IMR-90 (cell line): ENCODE results near the gene HOXB9. TPM values are rescaled to one million over a fixed set of nuclear protein-coding genes. Genes with fewer than 3 reads are reported as not detected.

Experiments used
- ATAC-seq: fragments of 200-7000 bp; cut with Tn5 transposase; 2 replicates; pipeline ENCODE4 v1.9.1; 2020; ENCODE audit warnings: low read depth, mild to moderate bottlenecking, moderate library complexity
- BruUV-seq: library from RNA; stranded (reverse); fragments of 400-500 nt; replicated peaks from 2 replicates; lab custom pipeline; 2021; lab: Mats Ljungman, UMichigan
- CTCF ChIA-PET: fragments of 300-600 bp; formaldehyde crosslinking; extraction: SDS; loops from one replicate; lab custom pipeline; 2021; ENCODE audit warnings: antibody characterized with exemption; lab: Yijun Ruan, JAX
- POLR2A ChIA-PET: fragments of 300-600 bp; sonication (Branson Sonifier 250); formaldehyde crosslinking; loops from one replicate; lab custom pipeline; 2022; ENCODE audit warnings: antibody characterized with exemption; ENCODE audit not compliant: unreplicated experiment; lab: Charles Lee
- DNase-seq: peaks from one replicate; pipeline ENCODE4 v3.0.0; 2013
- H2AFZ ChIP-seq: replicated peaks from 2 replicates; pipeline ENCODE3; 2013; ENCODE audit warnings: low read length, mild to moderate bottlenecking; ENCODE audit not compliant: poor library complexity
- H2AK5ac ChIP-seq: 2 replicates; pipeline ENCODE4 v1.6.1; 2013; ENCODE audit warnings: low read depth, low read length, inconsistent platforms
- H2AK9ac ChIP-seq: replicated peaks from 2 replicates; pipeline ENCODE3; 2013; ENCODE audit warnings: mild to moderate bottlenecking, low read depth, low read length, moderate library complexity; ENCODE audit not compliant: poor library complexity
- H2BK120ac ChIP-seq: 2 replicates; pipeline ENCODE4 v1.6.1; 2013; ENCODE audit warnings: low read depth, low read length, inconsistent platforms
- H2BK15ac ChIP-seq: 3 replicates; pipeline ENCODE4 v1.6.1; 2013; ENCODE audit warnings: low read depth, low read length, inconsistent platforms
- H2BK20ac ChIP-seq: 2 replicates; pipeline ENCODE4 v1.6.1; 2013; ENCODE audit warnings: low read depth, mild to moderate bottlenecking, inconsistent platforms, low read length, moderate library complexity
- H2BK5ac ChIP-seq: 2 replicates; pipeline ENCODE4 v1.6.1; 2013; ENCODE audit warnings: mild to moderate bottlenecking, low read depth, low read length, inconsistent platforms; ENCODE audit not compliant: poor library complexity, severe bottlenecking
- H3K14ac ChIP-seq: replicated peaks from 2 replicates; pipeline ENCODE4 v1.6.1; 2013; ENCODE audit warnings: low read depth, low read length, inconsistent platforms
- H3K18ac ChIP-seq: 2 replicates; pipeline ENCODE4 v1.6.1; 2013; ENCODE audit warnings: low read depth, low read length, control low read depth
- H3K23ac ChIP-seq: 2 replicates; pipeline ENCODE4 v1.6.1; 2013; ENCODE audit warnings: low read depth, low read length, inconsistent platforms
- H3K27ac ChIP-seq: 2 replicates; pipeline ENCODE4 v1.5.1; 2013; ENCODE audit warnings: mild to moderate bottlenecking, control low read depth, low read length; ENCODE audit not compliant: insufficient read depth
- H3K27me3 ChIP-seq: 2 replicates; pipeline ENCODE4 v1.6.1; 2013; ENCODE audit warnings: low read length; ENCODE audit not compliant: control insufficient read depth, insufficient read depth
- H3K36me3 ChIP-seq: 2 replicates; pipeline ENCODE4 v1.6.1; 2013; ENCODE audit warnings: low read length, mixed read lengths; ENCODE audit not compliant: control insufficient read depth, insufficient read depth
- H3K4ac ChIP-seq: 2 replicates; pipeline ENCODE4 v1.6.1; 2013; ENCODE audit warnings: low read depth, low read length, inconsistent platforms
- H3K4me1 ChIP-seq: 2 replicates; pipeline ENCODE4 v1.6.1; 2013; ENCODE audit warnings: low read length, mixed read lengths; ENCODE audit not compliant: control insufficient read depth, insufficient read depth
- H3K4me2 ChIP-seq: 2 replicates; pipeline ENCODE4 v1.6.1; 2013; ENCODE audit warnings: low read depth, mild to moderate bottlenecking, control low read depth, low read length, moderate library complexity
- H3K4me3 ChIP-seq: 2 replicates; pipeline ENCODE4 v1.5.1; 2013; ENCODE audit warnings: low read depth, mild to moderate bottlenecking, control low read depth, low read length, moderate library complexity; ENCODE audit not compliant: insufficient read depth
- H3K56ac ChIP-seq: 2 replicates; pipeline ENCODE4 v1.6.1; 2013; ENCODE audit warnings: low read length, inconsistent platforms; ENCODE audit not compliant: insufficient read depth; ENCODE audit errors: extremely low read depth
- H3K79me1 ChIP-seq, 2 experiments: 2 replicates each; pipeline ENCODE4 v1.6.1; 2013; ENCODE audit warnings: low read length in 2 of 2, inconsistent platforms in 1 of 2, low read depth in 1 of 2
- H3K9ac ChIP-seq: 2 replicates; pipeline ENCODE4 v1.6.1; 2013; ENCODE audit warnings: low read depth, low read length, control low read depth
- H3K9me1 ChIP-seq: 2 replicates; pipeline ENCODE4 v1.6.1; 2013; ENCODE audit warnings: low read length, inconsistent platforms; ENCODE audit not compliant: insufficient read depth
- H3K9me3 ChIP-seq: 2 replicates; pipeline ENCODE4 v1.6.1; 2013; ENCODE audit warnings: low read length; ENCODE audit not compliant: control insufficient read depth, insufficient read depth
- H4K20me1 ChIP-seq: 2 replicates; pipeline ENCODE4 v1.6.1; 2013; ENCODE audit warnings: low read length, inconsistent platforms; ENCODE audit not compliant: insufficient read depth
- H4K5ac ChIP-seq: 2 replicates; pipeline ENCODE4 v1.6.1; 2013; ENCODE audit warnings: mild to moderate bottlenecking, low read depth, low read length, control low read depth
- H4K8ac ChIP-seq, 2 experiments: 2 replicates each; pipeline ENCODE4 v1.6.1; 2013; ENCODE audit warnings: low read depth in 2 of 2, low read length in 2 of 2, control low read depth in 1 of 2, inconsistent platforms in 1 of 2
- H4K91ac ChIP-seq: 2 replicates; pipeline ENCODE4 v1.6.1; 2013; ENCODE audit warnings: low read depth, low read length, inconsistent platforms; ENCODE audit not compliant: insufficient read depth
- BHLHE40 ChIP-seq: fragments of 150-350 bp; IDR thresholded peaks from 2 replicates; pipeline ENCODE4 v1.6.1; 2016; ENCODE audit warnings: mild to moderate bottlenecking, low read depth, low read length
- CEBPB ChIP-seq: IDR thresholded peaks from 2 replicates; pipeline ENCODE4 v1.6.1; 2012; ENCODE audit warnings: low read depth, low read length, improper control_type of control experiment
- CHD1 ChIP-seq: IDR thresholded peaks from 2 replicates; pipeline ENCODE4 v1.6.1; 2012; ENCODE audit warnings: low read depth, low read length, improper control_type of control experiment
- FOS ChIP-seq: fragments of 150-350 bp; IDR thresholded peaks from 2 replicates; pipeline ENCODE4 v1.6.1; 2016; ENCODE audit warnings: low read depth, low read length
- MAZ ChIP-seq: IDR thresholded peaks from 2 replicates; pipeline ENCODE4 v1.6.1; 2012; ENCODE audit warnings: low read depth, mild to moderate bottlenecking, low read length, improper control_type of control experiment, moderate library complexity, borderline replicate concordance
- POLR2A ChIP-seq: IDR thresholded peaks from 2 replicates; pipeline ENCODE4 v1.6.1; 2012; ENCODE audit warnings: mild to moderate bottlenecking, low read depth, low read length
- RAD21 ChIP-seq: IDR thresholded peaks from 2 replicates; pipeline ENCODE4 v1.6.1; 2012; ENCODE audit warnings: low read length, improper control_type of control experiment
- RCOR1 ChIP-seq: IDR thresholded peaks from 2 replicates; pipeline ENCODE4 v1.6.1; 2012; ENCODE audit warnings: mild to moderate bottlenecking, low read length, improper control_type of control experiment; ENCODE audit not compliant: insufficient replicate concordance
- RFX5 ChIP-seq: IDR thresholded peaks from 2 replicates; pipeline ENCODE4 v1.8.0; 2012; ENCODE audit warnings: low read depth, mild to moderate bottlenecking, low read length, moderate library complexity
- SMC3 ChIP-seq: fragments of 150-350 bp; IDR thresholded peaks from 2 replicates; pipeline ENCODE4 v1.6.1; 2016; ENCODE audit warnings: low read depth, mild to moderate bottlenecking, antibody characterized with exemption, low read length, moderate library complexity
- WGBS, 2 experiments: methylation state at CpG; one replicate each; pipeline versions ENCODE4 v1.1.5 to v1.1.7; 2013; ENCODE audit warnings: missing lambda C conversion rate in 2 of 2; ENCODE audit not compliant: insufficient read length in 1 of 2; ENCODE audit errors: extremely low coverage in 2 of 2; 5-methylcytosine and 5-hydroxymethylcytosine counted together
- dilution Hi-C: fragments of 300-500 bp; cut with HindIII; formaldehyde crosslinking; loops from one replicate; pipeline ENCODE4 v1.14.3; 2018; ENCODE audit warnings: low sequenced_read_pairs; ENCODE audit not compliant: unreplicated experiment
- in situ Hi-C: fragments of 300-500 bp; cut with MboI; formaldehyde crosslinking; loops from 3 replicates; pipeline ENCODE4 v1.14.3; 2019; ENCODE audit warnings: low sequenced_read_pairs, inconsistent platforms, mixed read lengths
- intact Hi-C: fragments of 100-400 bp; cut with micrococcal nuclease; formaldehyde crosslinking; loops from 2 replicates; pipeline ENCODE4 v1.10.0; 2022
- polyA plus RNA-seq, 3 experiments: library from polyadenylated mRNA; depleted of rRNA; stranded (reverse); fragments of >200 nt; gene quantifications; 2 replicates each; pipeline ENCODE4 v1.2.3, GENCODE V29; 2012; ENCODE audit warnings: low replicate concordance in 1 of 3
- total RNA-seq: library from RNA; depleted of rRNA; stranded (reverse); fragments of >200 nt; gene quantifications from 2 replicates; pipeline ENCODE4 v1.2.3, GENCODE V29; 2012
- TF ChIP-seq, protein P1 (sequence below): fragments of 150-350 bp; IDR thresholded peaks from 2 replicates; pipeline ENCODE4 v1.6.1; 2017; ENCODE audit warnings: mild to moderate bottlenecking, antibody characterized with exemption, low read length, low read depth
- TF ChIP-seq, protein P2 (sequence below): conservative IDR thresholded peaks from 2 replicates; pipeline ENCODE4 v1.5.1; 2012; ENCODE audit warnings: mild to moderate bottlenecking, low read depth, low read length, improper control_type of control experiment
- TF ChIP-seq, protein P3 (sequence below): fragments of 150-350 bp; IDR thresholded peaks from 2 replicates; pipeline ENCODE4 v1.6.1; 2016; ENCODE audit warnings: low read depth, mild to moderate bottlenecking, low read length, moderate library complexity, borderline replicate concordance

Gene HOXB9
- total and polyA plus RNA-seq, 2 of the 4 experiments (the other 2 are of a cell fraction): 0.05 TPM; not detected in 1

DNA sequence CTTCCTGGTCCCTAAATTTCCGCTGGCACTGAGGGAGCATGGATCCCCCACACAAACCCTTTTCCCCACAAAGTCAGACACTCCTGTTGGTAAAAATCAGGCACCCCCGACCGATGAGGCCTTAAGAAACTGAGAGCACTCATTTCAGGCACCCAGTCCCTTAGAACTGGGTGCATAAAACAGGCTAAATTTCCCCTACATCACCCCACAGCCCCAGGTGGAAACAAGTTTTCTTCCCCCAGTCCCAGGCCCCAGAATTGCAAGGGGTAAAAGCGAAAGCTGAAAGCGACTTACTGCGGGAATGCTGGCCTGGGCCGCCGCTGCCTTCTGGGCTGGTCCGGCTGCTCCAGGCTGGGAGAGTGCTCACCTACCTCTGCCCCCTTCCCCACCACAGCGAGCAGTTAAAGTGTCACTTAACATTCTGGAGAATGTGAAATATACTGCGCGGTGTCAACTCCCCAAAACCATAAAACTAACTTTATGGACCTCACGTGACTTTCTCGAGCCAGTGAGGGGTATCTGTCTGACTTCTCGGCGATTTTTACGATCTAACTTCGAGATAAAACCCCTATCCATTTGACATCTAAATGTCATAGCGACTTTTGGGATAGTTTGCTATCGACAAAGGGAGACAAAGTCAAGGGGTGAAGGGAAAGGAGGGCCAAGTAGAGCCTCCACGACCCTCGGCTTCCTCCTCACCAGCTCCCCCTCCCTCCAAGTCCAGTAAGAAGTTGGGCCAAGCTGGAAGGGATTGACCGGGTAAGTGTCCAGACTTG lies 36.1 kb downstream of the HOXB9 start, which contains the start of gene HOXB3:
TSS of gene HOXB3 (minus strand) at position 411 of the 776 bp plus-strand sequence. CDS start 37,767 bp downstream, outside the sequence.
- H3K36me3 ChIP-seq: peaks cover 10% of the 10 kb centered on the region; the same call in 1 of the 2 replicates
- H3K9me1 ChIP-seq: no peaks in the 10 kb centered on the region
- peaks cover 4% of the 10 kb centered on the region for H3K4me1 ChIP-seq
- WGBS, 2 experiments: 0% methylated on average over 1 of the region's 23 CpGs; no CpG with 5 or more reads in 1 of the 2 experiments
- no peaks in the 10 kb centered on the region; the same call in 1 of the 2 replicates for H4K20me1 ChIP-seq
- H2AK5ac ChIP-seq: peak within 1 kb of the TSS; percentile 98
- ChIA-PET POLR2A (interaction anchor here (0.5 to 1.0 kb wide), 7 partner anchors 10 to 50 kb away, joined by 3 to 9 read pairs (median 4); no protein-coding TSS in a partner anchor), CTCF (interaction anchor here (0.6 to 1.5 kb wide), 3 partner anchors 33 to 238 kb away, joined by 3 to 4 read pairs (median 4); no protein-coding TSS in a partner anchor)
- peak within 1 kb of the TSS; percentile 99 for H3K14ac ChIP-seq
- peak within 1 kb of the TSS; percentile 99 for H2BK5ac ChIP-seq
- peak within 1 kb of the TSS; percentile 91 for H2BK20ac ChIP-seq
- peak within 1 kb of the TSS; percentile 100 for H3K9ac ChIP-seq
- in situ Hi-C loops: loop anchor here (10.0 kb wide), 1 partner anchor 565 kb away; no protein-coding TSS in a partner anchor
- intact Hi-C loops: no loop called here
- H2BK15ac ChIP-seq: peak within 1 kb of the TSS; percentile 95
- H3K79me1 ChIP-seq: no peaks in the 10 kb centered on the region
- peak within 1 kb of the TSS; percentile 92 for H4K5ac ChIP-seq
- H3K9me3 ChIP-seq: no peaks in the 10 kb centered on the region
- H3K27ac ChIP-seq: peak within 1 kb of the TSS; percentile 99
- BruUV-seq: no TSS peak
- H2AFZ ChIP-seq: peak within 1 kb of the TSS; percentile 64
- DNase-seq (peak; percentile 68), ATAC-seq (peak; percentile 0)
- peak within 1 kb of the TSS; percentile 94 for H2AK9ac ChIP-seq
- H3K18ac ChIP-seq: peak within 1 kb of the TSS; percentile 96
- dilution Hi-C loops: no loop called here
- H3K4ac ChIP-seq: peak within 1 kb of the TSS; percentile 99
- H3K23ac ChIP-seq: peak within 1 kb of the TSS; percentile 100
- H4K8ac ChIP-seq: peak within 1 kb of the TSS; percentile 96 to 99
- H4K91ac ChIP-seq: peak within 1 kb of the TSS; percentile 99
- H3K4me3 ChIP-seq: peak within 1 kb of the TSS; percentile 91
- peak within 1 kb of the TSS; percentile 98 for H3K4me2 ChIP-seq
- peak within 1 kb of the TSS; percentile 97 for H2BK120ac ChIP-seq
- no peaks in the 10 kb centered on the region for H3K27me3 ChIP-seq
- peak within 1 kb of the TSS; percentile 100 for H3K56ac ChIP-seq
- no peak for TF ChIP-seq SMC3
- TF ChIP-seq, protein P1, sequence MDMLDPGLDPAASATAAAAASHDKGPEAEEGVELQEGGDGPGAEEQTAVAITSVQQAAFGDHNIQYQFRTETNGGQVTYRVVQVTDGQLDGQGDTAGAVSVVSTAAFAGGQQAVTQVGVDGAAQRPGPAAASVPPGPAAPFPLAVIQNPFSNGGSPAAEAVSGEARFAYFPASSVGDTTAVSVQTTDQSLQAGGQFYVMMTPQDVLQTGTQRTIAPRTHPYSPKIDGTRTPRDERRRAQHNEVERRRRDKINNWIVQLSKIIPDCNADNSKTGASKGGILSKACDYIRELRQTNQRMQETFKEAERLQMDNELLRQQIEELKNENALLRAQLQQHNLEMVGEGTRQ: peak; percentile 89
- TF ChIP-seq, protein P2, sequence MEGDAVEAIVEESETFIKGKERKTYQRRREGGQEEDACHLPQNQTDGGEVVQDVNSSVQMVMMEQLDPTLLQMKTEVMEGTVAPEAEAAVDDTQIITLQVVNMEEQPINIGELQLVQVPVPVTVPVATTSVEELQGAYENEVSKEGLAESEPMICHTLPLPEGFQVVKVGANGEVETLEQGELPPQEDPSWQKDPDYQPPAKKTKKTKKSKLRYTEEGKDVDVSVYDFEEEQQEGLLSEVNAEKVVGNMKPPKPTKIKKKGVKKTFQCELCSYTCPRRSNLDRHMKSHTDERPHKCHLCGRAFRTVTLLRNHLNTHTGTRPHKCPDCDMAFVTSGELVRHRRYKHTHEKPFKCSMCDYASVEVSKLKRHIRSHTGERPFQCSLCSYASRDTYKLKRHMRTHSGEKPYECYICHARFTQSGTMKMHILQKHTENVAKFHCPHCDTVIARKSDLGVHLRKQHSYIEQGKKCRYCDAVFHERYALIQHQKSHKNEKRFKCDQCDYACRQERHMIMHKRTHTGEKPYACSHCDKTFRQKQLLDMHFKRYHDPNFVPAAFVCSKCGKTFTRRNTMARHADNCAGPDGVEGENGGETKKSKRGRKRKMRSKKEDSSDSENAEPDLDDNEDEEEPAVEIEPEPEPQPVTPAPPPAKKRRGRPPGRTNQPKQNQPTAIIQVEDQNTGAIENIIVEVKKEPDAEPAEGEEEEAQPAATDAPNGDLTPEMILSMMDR: no peak
- TF ChIP-seq RFX5: no peak
- no peak for TF ChIP-seq CEBPB
- TF ChIP-seq, protein P3, sequence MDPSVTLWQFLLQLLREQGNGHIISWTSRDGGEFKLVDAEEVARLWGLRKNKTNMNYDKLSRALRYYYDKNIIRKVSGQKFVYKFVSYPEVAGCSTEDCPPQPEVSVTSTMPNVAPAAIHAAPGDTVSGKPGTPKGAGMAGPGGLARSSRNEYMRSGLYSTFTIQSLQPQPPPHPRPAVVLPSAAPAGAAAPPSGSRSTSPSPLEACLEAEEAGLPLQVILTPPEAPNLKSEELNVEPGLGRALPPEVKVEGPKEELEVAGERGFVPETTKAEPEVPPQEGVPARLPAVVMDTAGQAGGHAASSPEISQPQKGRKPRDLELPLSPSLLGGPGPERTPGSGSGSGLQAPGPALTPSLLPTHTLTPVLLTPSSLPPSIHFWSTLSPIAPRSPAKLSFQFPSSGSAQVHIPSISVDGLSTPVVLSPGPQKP: no peak
- no peak for TF ChIP-seq FOS
- TF ChIP-seq BHLHE40: peak; percentile 81
- 0 out of 2 replicates have a peak, but pooled peaks have one; percentile 7 for TF ChIP-seq MAZ
- TF ChIP-seq RCOR1: no peak
- peak; percentile 44; the same call in 1 of the 2 replicates for TF ChIP-seq POLR2A
- TF ChIP-seq CHD1: 0 out of 2 replicates have a peak, but pooled peaks have one; percentile 29
- TF ChIP-seq RAD21: no peak
